Stimulated activated CD4-positive, alpha-beta T cell treated with anti-CD3 and anti-CD28 coated beads, TNF-alpha, amount 100 ng/mL, for 24 hours (primary cell): Measurements from ENCODE around the gene GNAS.

Experiments used
- DNase-seq, 3 experiments: peaks; one replicate each; pipeline ENCODE4 v3.0.0-alpha.2; 2020; ENCODE audit warnings: low read depth in 3 of 3

GNAS gene

GRCh38 chr20:58853976-58854637 is 1.6 kb downstream of the GNAS start:
- DNase-seq, result no peak

DNA sequence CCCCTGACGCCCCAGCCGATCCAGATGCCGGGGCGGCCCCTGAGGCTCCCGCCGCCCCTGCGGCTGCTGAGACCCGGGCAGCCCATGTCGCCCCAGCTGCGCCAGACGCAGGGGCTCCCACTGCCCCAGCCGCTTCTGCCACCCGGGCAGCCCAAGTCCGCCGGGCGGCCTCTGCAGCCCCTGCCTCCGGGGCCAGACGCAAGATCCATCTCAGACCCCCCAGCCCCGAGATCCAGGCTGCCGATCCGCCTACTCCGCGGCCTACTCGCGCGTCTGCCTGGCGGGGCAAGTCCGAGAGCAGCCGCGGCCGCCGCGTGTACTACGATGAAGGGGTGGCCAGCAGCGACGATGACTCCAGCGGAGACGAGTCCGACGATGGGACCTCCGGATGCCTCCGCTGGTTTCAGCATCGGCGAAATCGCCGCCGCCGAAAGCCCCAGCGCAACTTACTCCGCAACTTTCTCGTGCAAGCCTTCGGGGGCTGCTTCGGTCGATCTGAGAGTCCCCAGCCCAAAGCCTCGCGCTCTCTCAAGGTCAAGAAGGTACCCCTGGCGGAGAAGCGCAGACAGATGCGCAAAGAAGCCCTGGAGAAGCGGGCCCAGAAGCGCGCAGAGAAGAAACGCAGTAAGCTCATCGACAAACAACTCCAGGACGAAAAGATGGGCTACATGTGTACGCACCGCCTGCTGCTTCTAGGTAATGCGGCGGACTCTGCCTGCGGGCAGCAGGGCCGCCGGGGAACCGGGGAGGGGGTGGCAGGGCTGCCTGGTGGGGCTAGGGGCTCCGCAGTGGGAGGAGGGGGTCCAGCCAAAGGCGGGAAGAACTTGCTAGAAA is 2.3 kb downstream of the GNAS start:
- DNase-seq, result no peak

DNA sequence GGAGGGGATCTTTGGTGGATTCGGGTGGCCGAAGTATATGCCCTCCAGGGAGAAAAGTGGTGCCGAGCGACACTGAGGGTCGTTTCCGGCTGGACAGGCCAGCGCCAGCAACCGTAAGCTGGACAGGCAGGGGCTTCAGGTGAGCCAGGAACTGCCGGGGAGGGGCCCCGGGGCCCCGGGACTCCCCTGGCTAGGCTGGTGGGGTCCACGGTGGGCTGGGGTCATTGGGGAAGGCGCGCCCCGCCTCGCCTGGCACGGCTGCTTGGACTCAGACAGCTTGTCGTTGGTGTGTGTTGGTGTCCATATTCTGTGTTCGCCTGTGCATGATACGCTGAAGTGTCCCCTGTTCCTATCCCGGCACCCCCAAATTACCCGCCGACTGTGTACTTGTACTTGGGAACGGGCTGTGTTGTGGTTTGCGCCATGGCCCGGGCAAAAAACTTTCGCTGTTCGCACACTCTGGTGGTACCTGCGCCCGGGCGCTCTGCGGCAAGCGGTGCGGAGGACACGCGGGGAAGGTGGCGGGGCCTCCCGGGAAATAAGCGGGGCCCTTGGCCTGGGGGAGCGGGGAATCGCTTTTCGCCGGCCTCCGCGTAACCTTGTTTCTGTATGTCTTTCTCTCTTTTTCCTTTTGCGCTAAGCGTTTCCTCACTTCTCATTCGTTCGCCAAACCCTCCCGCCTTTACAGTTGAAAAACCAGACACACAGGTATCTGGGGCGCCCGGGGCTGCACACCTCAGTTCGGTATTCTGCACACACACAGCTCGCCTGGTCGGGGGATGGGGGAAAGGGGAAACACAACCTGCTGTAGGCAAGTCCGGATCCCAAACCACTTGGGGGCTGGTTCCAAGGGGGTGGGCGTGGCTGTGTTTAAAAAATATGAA is 3.2 kb downstream of the GNAS start:
- DNase-seq, result no peak

DNA sequence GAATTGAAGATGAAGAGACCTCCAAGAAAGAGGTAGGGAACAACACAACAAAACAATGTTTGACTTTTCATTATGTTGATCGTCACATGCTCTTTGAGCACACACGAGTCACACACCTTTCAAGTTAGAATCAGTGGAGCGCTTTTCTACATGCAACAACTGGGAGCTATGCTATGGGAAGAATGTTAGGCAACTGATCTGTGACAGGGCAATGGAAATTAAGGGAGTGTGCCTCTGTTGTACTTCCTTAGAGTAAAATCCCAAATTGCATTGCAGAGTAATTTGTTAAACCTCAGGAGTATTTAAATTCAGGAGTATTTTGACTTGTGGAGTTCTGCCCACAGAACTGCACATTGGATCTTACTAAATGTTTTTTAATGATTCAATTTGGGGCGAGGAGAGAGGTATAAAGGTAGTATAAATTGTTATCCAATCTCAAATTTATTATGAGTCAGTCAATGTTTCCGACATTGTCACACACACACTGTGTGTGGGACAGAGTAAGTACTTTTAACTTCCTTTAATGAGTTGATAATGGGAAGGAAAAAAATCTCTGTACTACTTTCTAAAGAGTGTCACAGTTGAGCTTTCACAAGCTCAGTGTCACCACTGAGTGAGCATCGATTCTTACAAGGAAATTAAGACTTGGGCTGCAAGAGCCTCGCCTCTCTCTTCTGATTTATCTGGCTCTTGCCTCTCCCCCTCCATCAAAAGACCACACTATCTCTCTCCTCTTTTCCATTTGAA is 10.7 kb downstream of the GNAS start:
- DNase-seq, result no peak

DNA sequence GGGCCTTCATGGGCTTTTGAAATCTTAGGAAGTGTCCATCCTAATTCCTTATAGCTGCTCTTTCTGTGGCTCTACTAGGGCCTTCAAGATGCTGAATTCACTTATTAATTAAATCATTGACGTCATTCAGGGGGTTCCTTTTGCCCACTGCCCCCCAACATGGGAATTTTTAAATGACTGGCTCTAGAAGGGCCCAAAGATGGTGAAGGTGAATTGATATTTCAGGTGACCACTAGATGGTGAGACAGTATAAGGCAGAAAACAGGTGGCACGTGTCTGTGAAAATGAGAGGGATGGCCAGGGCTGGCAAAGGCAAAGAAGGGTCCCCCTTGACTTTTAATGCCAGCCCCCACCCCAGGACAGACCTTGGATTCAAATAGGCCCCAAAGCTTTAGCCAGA is 11.8 kb downstream of the GNAS start:
- DNase-seq, result no peak

DNA sequence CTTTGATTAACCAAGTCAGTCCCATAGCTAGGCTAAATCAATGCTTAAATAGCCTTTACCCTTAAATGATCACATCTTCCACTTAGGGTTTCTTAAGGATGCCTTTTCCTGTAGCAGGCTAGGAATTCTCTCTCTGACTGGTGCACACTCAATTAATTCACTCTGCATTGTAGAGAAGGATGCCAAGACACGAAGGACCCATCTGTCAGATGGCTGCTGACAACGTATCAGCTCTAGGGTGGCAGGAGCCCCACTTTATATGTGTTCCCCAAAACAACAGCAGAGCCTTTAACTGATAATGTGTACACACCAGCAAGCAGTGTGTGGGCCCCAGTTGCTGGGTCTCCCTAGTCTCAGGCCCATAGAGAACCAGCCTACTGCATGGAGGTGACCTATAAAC is 13.3 kb downstream of the GNAS start:
- no peak for DNase-seq

DNA sequence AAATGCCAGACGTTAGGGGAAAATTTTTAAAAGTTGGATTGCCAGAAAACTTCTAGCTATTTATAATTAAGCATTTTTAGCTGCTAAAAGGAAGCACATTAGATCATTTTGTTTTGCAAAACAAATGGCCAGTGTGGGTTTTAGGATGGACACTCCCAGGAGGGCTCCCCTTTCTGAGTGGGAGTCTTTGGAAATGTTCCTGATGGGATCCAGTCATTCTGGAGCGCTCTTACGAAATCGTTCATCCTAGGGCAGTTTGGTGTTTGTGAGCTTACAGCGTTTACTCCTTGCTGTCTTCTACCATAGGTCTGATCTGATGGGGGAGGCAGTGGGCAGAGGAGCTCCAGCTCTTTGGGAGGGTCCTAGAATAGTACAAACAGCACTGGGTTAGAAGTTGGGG is 14.7 kb downstream of the GNAS start:
- DNase-seq, result no peak

DNA sequence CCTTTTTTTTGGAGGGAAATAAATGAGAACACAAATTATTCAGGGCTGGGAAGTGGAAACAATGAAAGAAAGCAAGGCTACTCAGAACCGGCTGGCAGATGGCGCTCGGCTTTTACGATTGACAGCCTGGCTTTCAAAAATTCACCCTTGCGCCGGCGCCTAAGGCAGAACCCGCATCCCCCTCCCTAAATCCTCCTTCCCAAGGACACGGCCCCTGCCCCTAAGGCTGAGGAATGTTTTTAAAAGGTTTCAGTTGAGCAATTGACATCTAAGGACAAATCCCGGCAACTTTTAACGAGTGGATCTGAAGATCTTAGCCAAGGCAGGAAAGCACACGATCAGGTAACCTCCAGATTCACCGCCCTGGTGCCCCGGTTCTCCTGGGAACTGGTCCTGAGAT is 16.3 kb downstream of the GNAS start:
- no peak for DNase-seq

GRCh38 chr20:58869662-58870227 is 17.2 kb downstream of the GNAS start:
- DNase-seq, result no peak

DNA sequence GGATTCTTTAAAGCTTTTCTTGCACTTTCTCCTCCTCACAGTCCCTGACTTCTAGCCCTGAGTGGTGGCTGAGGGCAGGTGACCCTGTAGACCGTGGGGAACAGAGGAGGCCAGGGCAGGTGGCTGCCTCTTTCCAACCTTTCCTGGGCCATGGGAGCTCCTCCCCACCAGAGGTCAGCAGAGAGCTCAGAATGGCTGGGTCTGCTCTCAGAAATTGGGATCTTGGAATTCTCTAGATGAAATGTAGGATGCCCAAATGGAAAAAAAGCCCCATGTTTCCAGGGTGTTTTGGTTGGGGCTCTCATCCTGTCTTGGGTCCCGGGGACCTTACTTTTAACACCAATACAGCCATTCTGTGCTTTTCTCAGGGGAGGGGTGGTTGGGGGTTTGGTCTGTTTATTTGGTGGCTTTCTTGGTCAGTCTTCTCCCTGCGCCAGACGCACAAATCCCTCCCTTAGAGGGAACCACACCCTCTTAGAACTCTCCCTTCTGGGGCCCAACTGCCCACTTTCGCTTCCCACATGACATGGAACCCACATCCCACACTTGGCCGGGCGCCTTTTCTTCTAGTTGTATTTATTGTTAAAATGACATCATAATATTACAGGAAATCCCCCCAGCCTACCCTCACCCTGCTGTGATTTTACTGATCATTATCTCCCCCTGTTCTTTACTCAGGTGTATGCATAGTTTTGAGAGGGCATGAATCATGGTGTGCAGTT is 17.9 kb downstream of the GNAS start:
- peak in 1 of 3 experiments; percentile 35 for DNase-seq

- DNase-seq, result no peak
These were observed 19.1 kb downstream of the GNAS start for GRCh38 chr20:58871533-58872102.

DNA sequence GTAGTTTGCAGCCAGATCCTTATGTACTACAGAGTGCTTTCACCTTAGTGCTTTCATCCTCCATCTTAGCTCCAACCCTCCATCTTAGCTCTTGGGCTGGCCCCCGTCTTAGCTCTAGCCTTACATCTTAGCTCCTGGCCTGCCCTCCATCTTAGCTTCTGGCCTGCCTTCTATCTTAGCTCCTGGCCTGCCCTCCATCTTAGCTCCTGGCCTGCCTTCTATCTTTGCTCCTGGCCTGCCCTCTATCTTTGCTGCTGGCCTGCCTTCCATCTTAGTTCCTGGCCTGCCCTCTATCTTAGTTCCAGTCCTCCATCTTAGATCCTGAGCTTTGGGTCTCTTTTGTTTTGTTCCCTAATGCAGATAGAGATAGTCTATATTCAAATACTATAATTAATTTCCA is 22.0 kb downstream of the GNAS start:
- DNase-seq, result no peak

DNA sequence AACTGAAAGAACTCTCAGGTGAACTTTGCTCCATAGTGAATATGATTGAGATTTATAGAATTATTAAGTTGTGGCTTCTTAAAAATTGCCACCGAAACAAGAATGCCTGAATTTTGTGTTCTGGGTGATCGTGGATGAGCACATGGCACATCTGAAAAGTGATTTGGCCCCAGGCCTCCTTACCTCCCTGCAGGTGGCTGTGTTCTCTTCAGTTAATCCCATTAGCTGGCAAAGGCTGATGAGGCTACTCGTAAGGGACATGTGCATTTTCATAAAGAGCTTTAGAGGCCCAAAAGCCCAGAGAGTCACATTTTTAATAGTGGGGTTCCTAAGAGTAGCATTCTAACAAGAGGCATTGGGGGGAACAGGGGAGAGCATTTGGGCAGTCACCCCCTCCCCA is 22.6 kb downstream of the GNAS start:
- DNase-seq, result no peak

- DNase-seq, result no peak
These were observed 23.1 kb downstream of the GNAS start for GRCh38 chr20:58875541-58876134.

GRCh38 chr20:58876437-58876836 is 23.9 kb downstream of the GNAS start:
- no peak for DNase-seq

DNA sequence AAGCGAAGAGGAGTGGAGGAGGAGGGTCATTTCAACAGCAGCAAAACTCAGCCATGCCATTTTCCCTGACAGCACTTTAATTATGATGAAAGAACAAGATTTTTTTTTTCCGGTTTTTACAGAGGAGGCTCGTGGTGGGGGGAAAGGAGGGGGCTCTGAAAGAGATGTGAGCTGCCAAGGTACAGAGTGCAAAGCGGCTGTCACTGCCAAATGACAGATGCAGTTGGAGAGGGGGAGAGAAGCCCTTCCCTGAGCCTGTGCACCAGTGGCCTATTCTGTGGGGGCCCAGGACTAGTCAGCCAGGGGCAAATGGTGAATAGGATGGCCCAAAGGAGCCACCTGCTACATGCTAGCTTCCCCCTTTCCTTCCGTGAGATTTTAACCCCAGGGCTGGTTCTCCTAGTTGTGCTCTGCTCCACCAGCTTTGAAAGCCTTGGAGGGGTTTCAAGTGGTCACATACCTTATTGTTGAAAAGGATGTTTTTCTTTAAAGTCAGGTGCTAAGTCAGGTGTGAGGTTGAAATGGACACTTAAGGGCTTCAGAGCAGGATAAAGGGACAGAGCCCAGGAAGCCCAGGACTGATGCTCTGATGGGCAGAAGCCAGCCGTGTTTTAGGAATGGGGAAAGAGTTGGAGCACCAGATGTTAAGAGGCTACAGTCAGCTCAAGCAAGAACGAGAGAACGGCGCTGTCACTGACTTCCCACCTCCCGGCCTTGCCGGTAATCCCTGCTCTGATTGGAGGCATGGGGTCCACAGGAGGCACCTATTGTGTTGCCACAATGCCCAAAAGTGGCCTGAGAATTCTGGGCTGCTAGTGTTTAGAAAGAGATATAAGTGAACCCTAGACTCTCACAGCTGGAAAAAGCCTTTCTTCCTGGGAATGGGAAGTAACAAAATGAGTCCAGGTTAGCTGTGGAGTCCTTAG is 24.8 kb downstream of the GNAS start:
- DNase-seq, result no peak

GRCh38 chr20:58877976-58878360 is 25.5 kb downstream of the GNAS start:
- DNase-seq, result no peak

DNA sequence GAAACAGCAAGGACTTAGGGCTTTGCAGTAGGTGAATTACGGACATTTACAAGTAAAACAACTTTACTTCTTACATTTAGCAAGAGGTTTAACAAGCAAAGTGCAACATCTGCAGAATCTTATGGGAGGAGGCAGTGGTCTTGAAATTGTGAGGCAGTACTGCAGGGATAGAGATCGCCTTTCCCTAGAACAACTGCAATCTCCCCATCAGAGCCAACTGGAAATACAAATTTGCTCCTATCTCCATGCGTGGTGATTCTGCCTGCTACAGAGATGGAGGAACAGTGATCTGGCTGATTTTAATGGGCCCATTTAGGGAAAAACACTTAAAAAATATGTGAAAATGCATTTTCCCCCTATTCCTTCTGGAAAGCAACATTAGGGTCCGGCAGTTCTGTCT is 25.9 kb downstream of the GNAS start:
- DNase-seq, result no peak

GRCh38 chr20:58880441-58880840 is 27.9 kb downstream of the GNAS start:
- DNase-seq, result no peak
